IPS DF 6.9 (cell line): ENCODE results near the gene ARID3C.

Source experiments
- DNase-seq: peaks from one replicate; pipeline ENCODE4 v3.0.0-alpha.2; 2013; ENCODE audit warnings: low read depth, low spot score
- H3K27ac ChIP-seq: one replicate; pipeline ENCODE4 v1.5.1; 2013; ENCODE audit warnings: low read length, control low read depth
- H3K27me3 ChIP-seq: 2 replicates; pipeline ENCODE4 v1.6.1; 2013; ENCODE audit warnings: mild to moderate bottlenecking, low read length; ENCODE audit not compliant: control insufficient read depth, insufficient read depth
- H3K36me3 ChIP-seq: 2 replicates; pipeline ENCODE4 v1.6.1; 2013; ENCODE audit warnings: low read length; ENCODE audit not compliant: control insufficient read depth, insufficient read depth
- H3K4me1 ChIP-seq: 2 replicates; pipeline ENCODE4 v1.6.1; 2013; ENCODE audit warnings: low read length; ENCODE audit not compliant: control insufficient read depth, insufficient read depth
- H3K4me3 ChIP-seq: 2 replicates; pipeline ENCODE4 v1.5.1; 2013; ENCODE audit warnings: mild to moderate bottlenecking, low read length
- H3K9me3 ChIP-seq: 2 replicates; pipeline ENCODE4 v1.6.1; 2013; ENCODE audit warnings: low read length, inconsistent platforms; ENCODE audit not compliant: control insufficient read depth, insufficient read depth
- WGBS: extraction: QIAGEN DNeasy Blood & Tissue Kit; methylation state at CpG from one replicate; pipeline ENCODE4 v1.1.7; 2013; ENCODE audit warnings: mixed read lengths, missing lambda C conversion rate; ENCODE audit not compliant: insufficient read length, insufficient coverage; 5-methylcytosine and 5-hydroxymethylcytosine counted together

The ARID3C gene

GRCh38 chr9:34584970-34585369 lies 43.9 kb downstream of the ARID3C start:
- H3K27ac ChIP-seq, result no peak overlapping the region
- H3K36me3 ChIP-seq, result no peaks in the 10 kb centered on the region
- peaks cover 58% of the 10 kb centered on the region for H3K27me3 ChIP-seq
- no CpG with 5 or more reads among the region's 5 CpGs for WGBS
- peaks cover 10% of the 10 kb centered on the region for H3K4me1 ChIP-seq
- H3K4me3 ChIP-seq, result no peak overlapping the region
- no peaks in the 10 kb centered on the region for H3K9me3 ChIP-seq
- no peak for DNase-seq

- no peaks in the 10 kb centered on the region for H3K9me3 ChIP-seq
- peaks cover 12% of the 10 kb centered on the region for H3K4me1 ChIP-seq
- no CpG with 5 or more reads among the region's 5 CpGs for WGBS
- DNase-seq, result no peak
- peaks cover 57% of the 10 kb centered on the region for H3K27me3 ChIP-seq
- no peak overlapping the region for H3K27ac ChIP-seq
- no peak overlapping the region for H3K4me3 ChIP-seq
- no peaks in the 10 kb centered on the region for H3K36me3 ChIP-seq
Observed at GRCh38 chr9:34582787-34583186, 46.1 kb downstream of the ARID3C start.

GRCh38 chr9:34581318-34581717 lies 47.5 kb downstream of the ARID3C start:
- H3K4me3 ChIP-seq, result no peak overlapping the region
- no peak overlapping the region for H3K27ac ChIP-seq
- no CpG with 5 or more reads among the region's 3 CpGs for WGBS
- no peak for DNase-seq
- no peaks in the 10 kb centered on the region for H3K9me3 ChIP-seq
- H3K27me3 ChIP-seq, result peaks cover 49% of the 10 kb centered on the region
- no peaks in the 10 kb centered on the region for H3K36me3 ChIP-seq
- peaks cover 19% of the 10 kb centered on the region for H3K4me1 ChIP-seq

- peaks cover 11% of the 10 kb centered on the region for H3K4me1 ChIP-seq
- H3K27me3 ChIP-seq, result peaks cover 40% of the 10 kb centered on the region
- WGBS, result no CpG with 5 or more reads among the region's 8 CpGs
Observed at GRCh38 chr9:34580358-34580757, 48.5 kb downstream of the ARID3C start.

GRCh38 chr9:34579808-34580163 lies 49.1 kb downstream of the ARID3C start:
- Histone ChIP-seq H3K4me3 (no peak overlapping the region), H3K27ac (no peak overlapping the region), H3K4me1 (peaks cover 10% of the 10 kb centered on the region), H3K27me3 (peaks cover 34% of the 10 kb centered on the region), H3K9me3 (no peaks in the 10 kb centered on the region), H3K36me3 (no peaks in the 10 kb centered on the region)
- no CpG with 5 or more reads among the region's 5 CpGs for WGBS
- no peak for DNase-seq

More at GRCh38 chr9:34580358-34580757, 48.5 kb downstream of the ARID3C start:
- Histone ChIP-seq H3K36me3 (no peaks in the 10 kb centered on the region), H3K27ac (no peak overlapping the region), H3K9me3 (no peaks in the 10 kb centered on the region), H3K4me3 (no peak overlapping the region)
- DNase-seq, result no peak

- H3K36me3 ChIP-seq, result no peaks in the 10 kb centered on the region
- DNase-seq, result no peak
- H3K4me3 ChIP-seq, result no peak overlapping the region
- no peaks in the 10 kb centered on the region for H3K9me3 ChIP-seq
- WGBS, result no CpG with 5 or more reads among the region's 17 CpGs
- peaks cover 10% of the 10 kb centered on the region for H3K4me1 ChIP-seq
- H3K27ac ChIP-seq, result no peak overlapping the region
- H3K27me3 ChIP-seq, result peaks cover 29% of the 10 kb centered on the region
Observed at GRCh38 chr9:34579104-34579807, 49.6 kb downstream of the ARID3C start.

- DNase-seq, result no peak
- peaks cover 12% of the 10 kb centered on the region for H3K4me1 ChIP-seq
- WGBS, result no CpG with 5 or more reads among the region's 28 CpGs
- no peaks in the 10 kb centered on the region for H3K9me3 ChIP-seq
- H3K27ac ChIP-seq, result no peak overlapping the region
- no peaks in the 10 kb centered on the region for H3K36me3 ChIP-seq
- H3K4me3 ChIP-seq, result peak overlapping the region; percentile 34; the same call in 1 of the 2 replicates
- peaks cover 27% of the 10 kb centered on the region for H3K27me3 ChIP-seq
Observed at GRCh38 chr9:34578241-34579103, 50.4 kb downstream of the ARID3C start.

GRCh38 chr9:34577400-34578240 lies 51.2 kb downstream of the ARID3C start:
- Histone ChIP-seq H3K27ac (no peak overlapping the region), H3K27me3 (peaks cover 27% of the 10 kb centered on the region), H3K36me3 (no peaks in the 10 kb centered on the region), H3K4me1 (peaks cover 12% of the 10 kb centered on the region), H3K4me3 (peak overlapping the region; percentile 34; the same call in 1 of the 2 replicates), H3K9me3 (no peaks in the 10 kb centered on the region)
- DNase-seq, result no peak
- no CpG with 5 or more reads among the region's 62 CpGs for WGBS

- H3K27ac ChIP-seq, result no peak overlapping the region
- no CpG with 5 or more reads among the region's 14 CpGs for WGBS
- H3K4me3 ChIP-seq, result no peak overlapping the region
- H3K27me3 ChIP-seq, result peaks cover 27% of the 10 kb centered on the region
- H3K9me3 ChIP-seq, result no peaks in the 10 kb centered on the region
- no peaks in the 10 kb centered on the region for H3K36me3 ChIP-seq
- peaks cover 12% of the 10 kb centered on the region for H3K4me1 ChIP-seq
- DNase-seq, result no peak
Observed at GRCh38 chr9:34576597-34577399, 52.1 kb downstream of the ARID3C start.
